ENCODE data around the gene PTPN4.

DNA sequence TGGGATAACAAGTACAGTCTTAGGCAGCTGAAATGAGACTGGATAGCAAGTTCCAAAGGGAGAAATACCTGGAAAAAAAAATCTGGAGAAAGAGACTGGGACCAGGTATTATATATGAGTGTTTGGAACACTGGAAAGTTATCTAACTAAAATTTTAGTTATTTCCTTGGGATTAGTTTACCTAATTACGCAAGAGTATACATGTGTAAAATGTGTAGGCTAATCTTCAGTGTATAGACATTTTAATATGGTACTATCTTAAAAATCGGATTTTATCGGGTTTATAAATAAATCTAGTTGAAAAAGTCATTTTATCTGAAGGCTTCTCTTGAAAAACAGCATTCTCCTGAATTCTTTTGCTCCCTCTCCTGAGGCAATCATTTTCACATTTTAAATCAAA lies 257.1 kb downstream of the PTPN4 start:
- TF ChIP-seq EGR1 (IDR thresholded peaks at IDR 0.05) = no peak
- no peak for TF ChIP-seq MAX (IDR thresholded peaks at IDR 0.05)
- TF ChIP-seq CEBPB (IDR thresholded peaks at IDR 0.05) = peak; percentile 25; the same call in 1 of the 2 replicates
- no peak for TF ChIP-seq TAF1 (IDR thresholded peaks at IDR 0.05; ENCODE audit: low read depth)
- TF ChIP-seq TEAD4 (IDR thresholded peaks at IDR 0.05) = no peak
- no peak for TF ChIP-seq RAD21 (IDR thresholded peaks at IDR 0.05; ENCODE audit: low read depth)
- TF ChIP-seq, protein P1, sequence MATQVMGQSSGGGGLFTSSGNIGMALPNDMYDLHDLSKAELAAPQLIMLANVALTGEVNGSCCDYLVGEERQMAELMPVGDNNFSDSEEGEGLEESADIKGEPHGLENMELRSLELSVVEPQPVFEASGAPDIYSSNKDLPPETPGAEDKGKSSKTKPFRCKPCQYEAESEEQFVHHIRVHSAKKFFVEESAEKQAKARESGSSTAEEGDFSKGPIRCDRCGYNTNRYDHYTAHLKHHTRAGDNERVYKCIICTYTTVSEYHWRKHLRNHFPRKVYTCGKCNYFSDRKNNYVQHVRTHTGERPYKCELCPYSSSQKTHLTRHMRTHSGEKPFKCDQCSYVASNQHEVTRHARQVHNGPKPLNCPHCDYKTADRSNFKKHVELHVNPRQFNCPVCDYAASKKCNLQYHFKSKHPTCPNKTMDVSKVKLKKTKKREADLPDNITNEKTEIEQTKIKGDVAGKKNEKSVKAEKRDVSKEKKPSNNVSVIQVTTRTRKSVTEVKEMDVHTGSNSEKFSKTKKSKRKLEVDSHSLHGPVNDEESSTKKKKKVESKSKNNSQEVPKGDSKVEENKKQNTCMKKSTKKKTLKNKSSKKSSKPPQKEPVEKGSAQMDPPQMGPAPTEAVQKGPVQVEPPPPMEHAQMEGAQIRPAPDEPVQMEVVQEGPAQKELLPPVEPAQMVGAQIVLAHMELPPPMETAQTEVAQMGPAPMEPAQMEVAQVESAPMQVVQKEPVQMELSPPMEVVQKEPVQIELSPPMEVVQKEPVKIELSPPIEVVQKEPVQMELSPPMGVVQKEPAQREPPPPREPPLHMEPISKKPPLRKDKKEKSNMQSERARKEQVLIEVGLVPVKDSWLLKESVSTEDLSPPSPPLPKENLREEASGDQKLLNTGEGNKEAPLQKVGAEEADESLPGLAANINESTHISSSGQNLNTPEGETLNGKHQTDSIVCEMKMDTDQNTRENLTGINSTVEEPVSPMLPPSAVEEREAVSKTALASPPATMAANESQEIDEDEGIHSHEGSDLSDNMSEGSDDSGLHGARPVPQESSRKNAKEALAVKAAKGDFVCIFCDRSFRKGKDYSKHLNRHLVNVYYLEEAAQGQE (IDR thresholded peaks at IDR 0.05; ENCODE audit: low read depth) = no peak
- TF ChIP-seq FOXM1 (IDR thresholded peaks at IDR 0.05; ENCODE audit: borderline replicate concordance, low read depth) = no peak
- no peak for TF ChIP-seq EP300 (IDR thresholded peaks at IDR 0.05; ENCODE audit: borderline replicate concordance)
- TF ChIP-seq TCF12 (IDR thresholded peaks at IDR 0.05; ENCODE audit: low read depth) = no peak
- TF ChIP-seq, protein P2, sequence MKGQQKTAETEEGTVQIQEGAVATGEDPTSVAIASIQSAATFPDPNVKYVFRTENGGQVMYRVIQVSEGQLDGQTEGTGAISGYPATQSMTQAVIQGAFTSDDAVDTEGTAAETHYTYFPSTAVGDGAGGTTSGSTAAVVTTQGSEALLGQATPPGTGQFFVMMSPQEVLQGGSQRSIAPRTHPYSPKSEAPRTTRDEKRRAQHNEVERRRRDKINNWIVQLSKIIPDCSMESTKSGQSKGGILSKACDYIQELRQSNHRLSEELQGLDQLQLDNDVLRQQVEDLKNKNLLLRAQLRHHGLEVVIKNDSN (IDR thresholded peaks at IDR 0.05) = no peak
- TF ChIP-seq YY1 (IDR thresholded peaks at IDR 0.05; ENCODE audit: low read depth) = no peak
- no peak for TF ChIP-seq CREB1 (IDR thresholded peaks at IDR 0.05; ENCODE audit: low read depth)
